H1 (cell line): ENCODE data around the gene SORCS3. TPM values are rescaled to one million over a fixed set of nuclear protein-coding genes. Genes with fewer than 3 reads are reported as not detected.

Experiments used
- CTCF ChIA-PET: fragments of 300-600 bp; sonication (Branson Sonifier 250); formaldehyde crosslinking; loops from one replicate; lab custom pipeline; 2021; ENCODE audit not compliant: partially characterized antibody; lab: Charles Lee
- POLR2A ChIA-PET: fragments of 300-600 bp; sonication (Branson Sonifier 250); formaldehyde crosslinking; loops from one replicate; lab custom pipeline; 2021; ENCODE audit warnings: inconsistent platforms; ENCODE audit not compliant: partially characterized antibody; lab: Charles Lee
- DNase-seq, 2 experiments: peaks; one replicate each; pipeline versions ENCODE4 v3.0.0 to v3.0.0-alpha.2; 2010 to 2022; ENCODE audit warnings: low spot score in 2 of 2, low read depth in 1 of 2, mixed read lengths in 1 of 2
- FAIRE-seq: peaks from 2 replicates; lab custom pipeline; 2011; peaks lifted over from hg19 to GRCh38; lab: Jason Lieb, UNC
- H2AFZ ChIP-seq: 2 replicates; pipeline ENCODE4 v1.8.1; 2012; ENCODE audit warnings: low read length, inconsistent platforms
- H2AK5ac ChIP-seq: 2 replicates; pipeline ENCODE4 v1.6.1; 2013; ENCODE audit warnings: low read depth, low read length
- H2BK120ac ChIP-seq: replicated peaks from 2 replicates; pipeline ENCODE3; 2013; ENCODE audit warnings: low read depth, low read length, inconsistent platforms
- H2BK12ac ChIP-seq: 2 replicates; pipeline ENCODE4 v1.6.1; 2013; ENCODE audit warnings: low read depth, low read length
- H2BK15ac ChIP-seq: 2 replicates; pipeline ENCODE4 v1.6.1; 2013; ENCODE audit warnings: low read length
- H2BK20ac ChIP-seq: 2 replicates; pipeline ENCODE4 v1.6.1; 2013; ENCODE audit warnings: low read length
- H2BK5ac ChIP-seq: 2 replicates; pipeline ENCODE4 v1.6.1; 2013; ENCODE audit warnings: low read depth, low read length
- H3K14ac ChIP-seq: 2 replicates; pipeline ENCODE4 v1.6.1; 2013; ENCODE audit warnings: inconsistent platforms; ENCODE audit not compliant: insufficient read length
- H3K18ac ChIP-seq: 2 replicates; pipeline ENCODE4 v1.6.1; 2013; ENCODE audit warnings: low read length; ENCODE audit errors: extremely low read depth
- H3K23ac ChIP-seq: 2 replicates; pipeline ENCODE4 v1.6.1; 2013; ENCODE audit warnings: inconsistent platforms; ENCODE audit not compliant: insufficient read length
- H3K23me2 ChIP-seq: 2 replicates; pipeline ENCODE4 v1.6.1; 2013; ENCODE audit warnings: low read depth, low read length
- H3K27ac ChIP-seq: 2 replicates; pipeline ENCODE4 v1.6.1; 2011; ENCODE audit warnings: low read depth, low read length, inconsistent platforms
- H3K27me3 ChIP-seq, 4 experiments: replicated peaks in 1 of 4; 1 replicate in 1 of 4; 2 replicates in 3 of 4; pipeline versions ENCODE4 v1.6.1 to v1.8.1; 2011 to 2013; ENCODE audit warnings: low read length in 3 of 4, mild to moderate bottlenecking in 3 of 4, inconsistent platforms in 2 of 4, mixed read lengths in 2 of 4, moderate library complexity in 1 of 4; ENCODE audit not compliant: control insufficient read depth in 3 of 4, insufficient read depth in 3 of 4; ENCODE audit errors: extremely low read depth in 1 of 4
- H3K36me3 ChIP-seq, 4 experiments: 2 replicates each; pipeline versions ENCODE4 v1.6.1 to v1.8.1; 2011 to 2013; ENCODE audit warnings: mild to moderate bottlenecking in 4 of 4, low read length in 3 of 4, moderate library complexity in 2 of 4, control low read depth in 1 of 4, inconsistent platforms in 1 of 4; ENCODE audit not compliant: insufficient read depth in 4 of 4, control insufficient read depth in 2 of 4
- H3K4ac ChIP-seq: replicated peaks from 2 replicates; pipeline ENCODE3; 2013; ENCODE audit warnings: low read length, low read depth, mixed read lengths, inconsistent platforms; ENCODE audit not compliant: insufficient read length
- H3K4me1 ChIP-seq, 4 experiments: replicated peaks in 1 of 4; 1 replicate in 1 of 4; 2 replicates in 3 of 4; pipeline versions ENCODE4 v1.6.1 to v1.8.1; 2011 to 2013; ENCODE audit warnings: low read length in 3 of 4, inconsistent platforms in 2 of 4, mixed read lengths in 1 of 4; ENCODE audit not compliant: insufficient read depth in 4 of 4, control insufficient read depth in 3 of 4
- H3K4me2 ChIP-seq, 2 experiments: 2 replicates each; pipeline versions ENCODE4 v1.6.1 to v1.8.1; 2011 to 2013; ENCODE audit warnings: low read depth in 2 of 2, low read length in 2 of 2, control low read depth in 1 of 2, inconsistent platforms in 1 of 2, mild to moderate bottlenecking in 1 of 2; ENCODE audit not compliant: insufficient read depth in 1 of 2
- H3K4me3 ChIP-seq, 4 experiments: fragments of 200-600, 300-600 bp in 1 of 4; sonication (generic), shearing (Covaris generic), sonication (Bioruptor Twin) in 1 of 4; 2 replicates each; pipeline versions ENCODE4 v1.5.1 to v1.8.1; 2011 to 2016; ENCODE audit warnings: low read length in 4 of 4, low read depth in 3 of 4, control low read depth in 2 of 4, inconsistent platforms in 2 of 4, mild to moderate bottlenecking in 2 of 4, mixed read lengths in 1 of 4, moderate library complexity in 1 of 4; ENCODE audit not compliant: insufficient read depth in 2 of 4; ENCODE audit errors: extremely low read depth in 1 of 4
- H3K56ac ChIP-seq: replicated peaks from 2 replicates; pipeline ENCODE3; 2013; ENCODE audit warnings: low read depth, mild to moderate bottlenecking, mixed read lengths, low read length, inconsistent platforms; ENCODE audit not compliant: insufficient read length
- H3K79me1 ChIP-seq: 2 replicates; pipeline ENCODE4 v1.6.1; 2013; ENCODE audit warnings: low read depth, low read length, control low read depth
- H3K79me2 ChIP-seq, 2 experiments: 2 replicates each; pipeline versions ENCODE4 v1.6.1 to v1.8.1; 2012 to 2013; ENCODE audit warnings: low read length in 2 of 2, mild to moderate bottlenecking in 2 of 2, inconsistent platforms in 1 of 2; ENCODE audit not compliant: insufficient read depth in 2 of 2, control insufficient read depth in 1 of 2
- H3K9ac ChIP-seq, 4 experiments: replicated peaks in 1 of 4; 1 replicate in 1 of 4; 2 replicates in 3 of 4; pipeline versions ENCODE4 v1.6.1 to v1.8.1; 2011 to 2013; ENCODE audit warnings: low read depth in 3 of 4, low read length in 3 of 4, control low read depth in 2 of 4, mild to moderate bottlenecking in 2 of 4, moderate library complexity in 2 of 4, inconsistent platforms in 1 of 4; ENCODE audit errors: extremely low read depth in 1 of 4
- H3K9me3 ChIP-seq, 2 experiments: 2 replicates each; pipeline versions ENCODE4 v1.6.1 to v1.8.1; 2012 to 2013; ENCODE audit warnings: mild to moderate bottlenecking in 2 of 2, moderate library complexity in 2 of 2, control low read depth in 1 of 2, inconsistent platforms in 1 of 2, low read depth in 1 of 2, low read length in 1 of 2, mixed read lengths in 1 of 2; ENCODE audit not compliant: insufficient read depth in 2 of 2
- H4K20me1 ChIP-seq, 2 experiments: replicated peaks in 1 of 2; 2 replicates each; pipeline versions ENCODE3 to v1.8.1; 2011 to 2013; ENCODE audit warnings: inconsistent platforms in 2 of 2, low read length in 2 of 2, mild to moderate bottlenecking in 1 of 2; ENCODE audit not compliant: insufficient read depth in 2 of 2, control insufficient read depth in 1 of 2
- H4K5ac ChIP-seq: 2 replicates; pipeline ENCODE4 v1.6.1; 2013; ENCODE audit warnings: low read length, low read depth, mixed read lengths, inconsistent platforms; ENCODE audit not compliant: insufficient read length
- H4K8ac ChIP-seq: 2 replicates; pipeline ENCODE4 v1.8.0; 2013; ENCODE audit warnings: mild to moderate bottlenecking, moderate library complexity, low read length, inconsistent platforms; ENCODE audit not compliant: insufficient read depth; ENCODE audit errors: extremely low read depth
- H4K91ac ChIP-seq: replicated peaks from 2 replicates; pipeline ENCODE3; 2013; ENCODE audit warnings: low read length, mixed read lengths, inconsistent platforms; ENCODE audit not compliant: insufficient read length
- BCL11A ChIP-seq, 2 experiments: IDR thresholded peaks; one replicate each; pipeline ENCODE4 v1.6.1; 2011; ENCODE audit warnings: low read depth in 2 of 2, low read length in 2 of 2, mild to moderate bottlenecking in 2 of 2
- CEBPB ChIP-seq: IDR thresholded peaks from 2 replicates; pipeline ENCODE4 v1.6.1; 2012; ENCODE audit warnings: low read depth, low read length
- CHD1 ChIP-seq: IDR thresholded peaks from 2 replicates; pipeline ENCODE4 v1.6.1; 2012; ENCODE audit warnings: low read depth, low read length, improper control_type of control experiment
- GABPA ChIP-seq: IDR thresholded peaks from 2 replicates; pipeline ENCODE4 v1.6.1; 2011; ENCODE audit warnings: mild to moderate bottlenecking, low read length, moderate library complexity, borderline replicate concordance; ENCODE audit not compliant: insufficient read depth
- SP1 ChIP-seq: IDR thresholded peaks from 2 replicates; pipeline ENCODE4 v1.6.1; 2011; ENCODE audit warnings: low read depth, low read length
- SRF ChIP-seq: IDR thresholded peaks from 2 replicates; pipeline ENCODE4 v1.6.1; 2011; ENCODE audit warnings: mild to moderate bottlenecking, low read depth, low read length, moderate library complexity
- WGBS, 2 experiments: shearing (Covaris generic) in 1 of 2; methylation state at CpG; one replicate each; pipeline versions ENCODE4 v1.1.6 to v1.1.7; 2013 to 2015; ENCODE audit warnings: low lambda C conversion rate in 2 of 2, mixed read lengths in 2 of 2, inconsistent platforms in 1 of 2, low coverage in 1 of 2, missing lambda C conversion rate in 1 of 2; ENCODE audit not compliant: insufficient replicate concordance in 2 of 2, insufficient coverage in 1 of 2, insufficient read length in 1 of 2; ENCODE audit errors: extremely low coverage in 1 of 2, missing lambda C conversion rate in 1 of 2; 5-methylcytosine and 5-hydroxymethylcytosine counted together
- polyA plus RNA-seq, 7 experiments: library from polyadenylated mRNA; depleted of rRNA in 3 of 7; stranded (reverse) in 5 of 7; unstranded in 2 of 7; fragments of >200 nt in 5 of 7; fragments of 200-250 nt in 2 of 7; gene quantifications; 1 replicate in 5 of 7; 2 replicates in 1 of 7; 4 replicates in 1 of 7; pipeline versions ENCODE4 v1.2.1 to v1.2.3, GENCODE V29; 2011 to 2013; ENCODE audit warnings: missing spikeins in 2 of 7, mixed read lengths in 2 of 7
- total RNA-seq: library from RNA; stranded (reverse); fragmentation: NEBNext Ultra II Directional; extraction: Animal tissue kit (Norgen Biotek cat#: 25700); gene quantifications from 2 replicates; pipeline ENCODE4 v1.2.1, GENCODE V29; 2021
- TF ChIP-seq, protein P1 (sequence below), 3 experiments: IDR thresholded peaks; 1 replicate in 2 of 3; 2 replicates in 1 of 3; pipeline versions ENCODE4 v1.5.1 to v1.6.1; 2011; ENCODE audit warnings: low read length in 3 of 3, mild to moderate bottlenecking in 3 of 3, inconsistent platforms in 2 of 3, low read depth in 1 of 3, moderate library complexity in 1 of 3; ENCODE audit not compliant: insufficient read depth in 1 of 3; ENCODE audit errors: control extremely low read depth in 1 of 3

The SORCS3 gene
- total and polyA plus RNA-seq, 2 of the 8 experiments (the other 6 are each of a cell fraction or from before 2014, with no cell fraction given): 0.26 to 0.88 TPM

DNA sequence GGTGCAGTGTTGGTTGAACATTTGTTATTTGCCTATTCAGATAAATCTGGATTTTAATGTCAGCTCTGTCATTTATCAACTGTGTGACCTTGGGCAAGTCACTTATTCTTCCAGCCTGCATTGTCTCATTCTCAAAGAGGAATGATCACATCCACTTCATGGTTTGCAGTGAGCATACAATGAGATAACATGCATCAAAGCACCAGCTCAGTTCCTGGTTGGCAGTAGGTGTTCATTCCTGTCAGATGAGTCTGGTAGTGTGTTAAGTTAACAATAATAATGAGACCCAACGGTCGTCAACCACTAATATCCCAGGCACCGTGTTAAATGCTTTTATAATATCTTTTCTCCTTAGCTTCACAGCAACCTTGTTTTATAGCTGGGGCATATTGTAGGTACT is 137.3 kb downstream of the SORCS3 start:
- no peak overlapping the region for H3K14ac ChIP-seq
- no peak for FAIRE-seq
- H3K4me2 ChIP-seq: no peak overlapping the region
- no peak overlapping the region for H2BK20ac ChIP-seq
- H4K91ac ChIP-seq: no peak overlapping the region
- no peaks in the 10 kb centered on the region for H3K79me2 ChIP-seq
- 90% methylated on average over 3 of the region's 3 CpGs; no CpG with 5 or more reads in 1 of the 2 experiments for WGBS, 2 experiments
- H3K4ac ChIP-seq: no peak overlapping the region
- POLR2A ChIA-PET: no interaction called here
- no peak overlapping the region for H2AK5ac ChIP-seq
- no peak overlapping the region for H2BK5ac ChIP-seq
- H3K4me1 ChIP-seq: peaks cover 0 to 3% (median under 1%) of the 10 kb centered on the region in 4 experiments; a peak in 2 of 7 replicates
- no peak overlapping the region for H4K5ac ChIP-seq
- CTCF ChIA-PET: interaction anchor here (0.8 to 2.2 kb wide), 13 partner anchors 9 to 964 kb away, joined by 3 to 9 read pairs (median 4); no protein-coding TSS in a partner anchor
- H3K27me3 ChIP-seq: no peaks in the 10 kb centered on the region
- H2BK12ac ChIP-seq: no peak overlapping the region
- TF ChIP-seq SP1 (no peak), CEBPB (no peak), GABPA (no peak), SRF (no peak), CHD1 (no peak), BCL11A (IDR thresholded peaks at IDR 0.05; ENCODE audit: low read depth in 2 of 2, low read length in 2 of 2) (no peak)
- TF ChIP-seq, protein P1, sequence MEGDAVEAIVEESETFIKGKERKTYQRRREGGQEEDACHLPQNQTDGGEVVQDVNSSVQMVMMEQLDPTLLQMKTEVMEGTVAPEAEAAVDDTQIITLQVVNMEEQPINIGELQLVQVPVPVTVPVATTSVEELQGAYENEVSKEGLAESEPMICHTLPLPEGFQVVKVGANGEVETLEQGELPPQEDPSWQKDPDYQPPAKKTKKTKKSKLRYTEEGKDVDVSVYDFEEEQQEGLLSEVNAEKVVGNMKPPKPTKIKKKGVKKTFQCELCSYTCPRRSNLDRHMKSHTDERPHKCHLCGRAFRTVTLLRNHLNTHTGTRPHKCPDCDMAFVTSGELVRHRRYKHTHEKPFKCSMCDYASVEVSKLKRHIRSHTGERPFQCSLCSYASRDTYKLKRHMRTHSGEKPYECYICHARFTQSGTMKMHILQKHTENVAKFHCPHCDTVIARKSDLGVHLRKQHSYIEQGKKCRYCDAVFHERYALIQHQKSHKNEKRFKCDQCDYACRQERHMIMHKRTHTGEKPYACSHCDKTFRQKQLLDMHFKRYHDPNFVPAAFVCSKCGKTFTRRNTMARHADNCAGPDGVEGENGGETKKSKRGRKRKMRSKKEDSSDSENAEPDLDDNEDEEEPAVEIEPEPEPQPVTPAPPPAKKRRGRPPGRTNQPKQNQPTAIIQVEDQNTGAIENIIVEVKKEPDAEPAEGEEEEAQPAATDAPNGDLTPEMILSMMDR (IDR thresholded peaks at IDR 0.05; ENCODE audit: control extremely low read depth in 1 of 3, insufficient read depth in 1 of 3, low read depth in 1 of 3, low read length in 3 of 3): no peak
- DNase-seq: no peak
- H3K36me3 ChIP-seq: no peaks in the 10 kb centered on the region
- H3K23ac ChIP-seq: no peak overlapping the region
- no peak overlapping the region for H3K9ac ChIP-seq
- H2BK120ac ChIP-seq: no peak overlapping the region
- no peaks in the 10 kb centered on the region for H3K79me1 ChIP-seq
- no peaks in the 10 kb centered on the region for H3K9me3 ChIP-seq
- no peak overlapping the region for H4K8ac ChIP-seq
- H3K4me3 ChIP-seq: no peak overlapping the region
- no peak overlapping the region for H3K56ac ChIP-seq
- no peaks in the 10 kb centered on the region for H4K20me1 ChIP-seq
- no peak overlapping the region for H3K18ac ChIP-seq
- H3K23me2 ChIP-seq: no peaks in the 10 kb centered on the region
- H2AFZ ChIP-seq: no peak overlapping the region
- H3K27ac ChIP-seq: no peak overlapping the region
- no peak overlapping the region for H2BK15ac ChIP-seq
